GM21360 (cell line): ENCODE results near the gene OCRL.
A peak's percentile ranks its signal among the peaks of the same experiment; 100 is the strongest.

Experiments used
- ATAC-seq: cut with Tn5 transposase; IDR thresholded peaks from one replicate; pipeline ENCODE4 v1.9.1; 2021; ENCODE audit warnings: mild to moderate bottlenecking, moderate library complexity; ENCODE audit not compliant: unreplicated experiment

The OCRL gene

DNA sequence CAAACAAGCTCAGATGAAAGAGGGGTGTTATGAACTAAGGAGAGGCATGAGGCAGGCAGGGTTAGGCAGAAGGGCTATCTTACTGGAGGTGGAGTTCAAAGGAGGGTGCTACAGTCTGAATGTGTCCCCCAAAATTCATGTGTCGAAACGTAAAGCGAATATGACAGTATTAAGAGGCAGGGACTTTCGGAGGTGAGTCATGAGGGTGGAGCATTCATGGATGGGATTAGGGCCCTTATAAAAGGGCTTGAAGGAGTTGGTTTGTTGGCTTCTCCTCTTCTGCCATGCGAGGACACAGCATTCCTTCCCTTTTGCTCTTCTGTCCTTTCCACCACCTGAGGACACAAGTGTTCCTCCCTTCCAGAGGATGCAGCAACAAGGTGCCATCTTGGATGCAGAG lies 91.8 kb downstream of the OCRL start:
- no peak for ATAC-seq

GRCh38 chrX:129632443-129632842 lies 92.4 kb downstream of the OCRL start:
- ATAC-seq: no peak

DNA sequence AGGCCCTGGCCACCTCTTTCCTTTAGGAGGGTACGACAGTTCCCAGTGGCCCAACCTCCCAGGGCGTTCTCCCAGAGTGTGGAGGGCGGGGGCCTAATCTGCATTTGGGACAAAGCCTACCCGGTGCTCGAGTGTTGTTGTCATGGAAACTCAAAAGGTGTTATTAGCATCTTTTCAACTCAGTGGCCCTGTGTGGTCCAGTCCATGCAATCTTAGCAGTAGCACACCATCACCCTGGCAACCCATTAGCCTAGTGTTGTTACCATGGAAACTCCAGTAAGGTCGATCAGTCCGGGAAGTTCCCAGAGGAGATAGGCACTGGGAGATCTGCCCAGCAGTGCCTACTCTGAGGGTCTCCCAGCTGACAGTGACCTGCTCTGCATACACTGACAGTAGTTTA lies 94.5 kb downstream of the OCRL start:
- ATAC-seq: no peak

- ATAC-seq: no peak
Measured at GRCh38 chrX:129636175-129636681, 96.2 kb downstream of the OCRL start.

DNA sequence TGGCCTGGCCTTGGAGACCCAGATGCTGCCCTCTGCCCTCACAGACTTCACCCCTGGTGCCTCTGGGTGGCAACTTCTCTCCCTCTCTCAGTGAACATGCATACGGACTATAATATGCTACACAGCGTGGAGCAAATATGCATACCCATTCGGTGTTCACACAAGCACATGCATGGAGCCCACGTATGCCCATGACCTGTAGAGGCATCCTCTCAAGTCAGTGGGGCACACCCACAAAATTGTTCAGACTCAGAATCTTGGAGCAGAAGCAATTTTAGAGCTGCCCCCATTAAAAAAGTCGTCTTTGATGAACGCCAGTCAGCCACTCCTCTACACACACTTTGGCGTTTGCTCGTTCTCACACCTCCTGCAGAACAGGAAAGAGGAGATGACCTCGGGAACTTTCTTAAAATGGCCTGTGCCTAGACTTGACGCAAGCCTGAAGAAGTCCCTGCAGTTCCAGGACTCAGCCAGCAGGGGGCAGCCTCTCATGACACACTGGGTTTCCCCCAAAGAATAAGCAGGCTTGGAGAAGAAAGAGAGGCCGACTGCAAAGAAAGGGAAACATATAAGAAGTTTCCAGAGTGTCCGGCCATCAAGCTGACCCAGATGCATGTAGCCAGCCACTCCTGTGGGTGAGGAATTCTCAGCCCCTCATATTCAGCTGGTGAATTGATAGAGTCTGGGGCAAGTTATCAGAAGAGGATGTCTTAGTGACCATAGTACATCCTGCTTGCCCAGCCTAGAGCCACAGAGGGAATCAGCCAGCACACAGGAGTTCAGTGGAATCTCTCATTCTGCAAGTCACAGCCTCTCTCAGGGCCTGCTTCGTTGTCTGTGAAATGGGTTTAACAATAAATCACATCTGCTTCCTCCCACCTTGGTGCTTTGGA lies 97.4 kb downstream of the OCRL start:
- peak; percentile 71 for ATAC-seq

- no peak for ATAC-seq
Measured at GRCh38 chrX:129638917-129639316, 98.9 kb downstream of the OCRL start.

GRCh38 chrX:129640737-129641136 lies 100.7 kb downstream of the OCRL start:
- no peak for ATAC-seq

DNA sequence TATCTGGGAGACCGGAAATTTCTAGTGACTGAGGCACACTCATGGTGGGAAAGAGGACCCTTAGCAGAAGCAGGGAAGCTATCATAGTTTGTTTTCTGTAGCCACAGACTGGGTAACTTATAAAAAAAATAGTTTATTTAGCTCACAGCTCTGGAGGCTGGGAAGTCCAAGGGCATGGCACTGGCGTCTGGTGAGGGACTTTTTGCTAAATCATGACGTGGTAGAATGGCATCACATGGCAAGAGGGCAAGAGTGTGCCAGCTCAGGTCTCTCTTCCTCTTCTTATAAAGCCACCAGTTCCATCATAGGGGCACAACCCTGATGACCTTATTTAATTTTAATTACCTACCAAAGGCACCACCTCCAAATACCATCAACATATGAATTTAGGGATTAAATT lies 101.4 kb downstream of the OCRL start:
- no peak for ATAC-seq

DNA sequence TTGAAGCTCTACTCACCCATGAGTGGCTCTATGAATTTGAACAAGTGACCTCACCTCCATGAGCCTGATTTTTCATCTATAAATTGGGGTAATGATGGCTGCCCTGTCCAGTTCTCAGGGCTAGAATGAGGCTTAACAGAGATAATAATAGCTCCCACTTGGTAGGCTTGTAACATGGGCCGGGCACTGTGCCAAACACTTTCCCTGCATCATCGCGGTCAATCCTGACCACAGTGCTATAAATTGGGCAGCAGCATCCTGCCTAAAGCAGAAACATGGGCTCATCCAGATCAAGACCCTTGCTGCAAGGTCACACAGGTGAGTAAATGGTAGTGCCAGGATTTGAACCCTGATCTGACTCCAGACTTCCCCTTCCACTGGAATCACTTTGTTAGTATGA lies 101.9 kb downstream of the OCRL start:
- ATAC-seq: no peak
